HG03378 (cell line): Measurements from ENCODE around the gene USP17L12.
"Not testable (repeated sequence)": the region's sequence is repeated elsewhere in the genome, so short reads cannot be mapped to it uniquely, and the experiment has no call there.

Experiments
- ATAC-seq: cut with Tn5 transposase; IDR thresholded peaks from one replicate; pipeline ENCODE4 v1.9.1; 2021; ENCODE audit warnings: mild to moderate bottlenecking, moderate library complexity; ENCODE audit not compliant: unreplicated experiment

The USP17L12 gene

GRCh38 chr4:9219852-9220251, at the start of gene USP17L12:
TSS of gene USP17L12 (plus strand) at chr4:9220152. CDS start at chr4:9220152, 0 bp downstream.
- ATAC-seq: not testable (repeated sequence)

GRCh38 chr4:9210357-9210756, 9.6 kb upstream of the USP17L12 start, which contains the start of gene USP17L10:
TSS of gene USP17L10 (plus strand) at chr4:9210657. CDS start at chr4:9210657, 0 bp downstream.
- ATAC-seq: not testable (repeated sequence)

- ATAC-seq: not testable (repeated sequence)
These were observed 5.3 kb upstream of the USP17L12 start for GRCh38 chr4:9214701-9215100.

- not testable (repeated sequence) for ATAC-seq
These were observed 4.8 kb upstream of the USP17L12 start, which contains the start of gene USP17L11 for GRCh38 chr4:9215105-9215504. TSS of gene USP17L11 (plus strand) at chr4:9215405. CDS start at chr4:9215405, 0 bp downstream.

GRCh38 chr4:9224596-9224995, 4.6 kb downstream of the USP17L12 start, which contains the start of gene USP17L13:
TSS of gene USP17L13 (plus strand) at chr4:9224896. CDS start at chr4:9224896, 0 bp downstream.
- ATAC-seq: not testable (repeated sequence)

GRCh38 chr4:9230249-9230648, 10.3 kb downstream of the USP17L12 start:
- not testable (repeated sequence) for ATAC-seq

- not testable (repeated sequence) for ATAC-seq
These were observed 14.1 kb downstream of the USP17L12 start, which contains the start of gene USP17L15 for GRCh38 chr4:9234085-9234484. TSS of gene USP17L15 (plus strand) at chr4:9234385. CDS start at chr4:9234385, 0 bp downstream.

- not testable (repeated sequence) for ATAC-seq
These were observed 18.5 kb downstream of the USP17L12 start for GRCh38 chr4:9238461-9238860.

- ATAC-seq: not testable (repeated sequence)
These were observed 23.6 kb downstream of the USP17L12 start, which contains the start of gene USP17L17 for GRCh38 chr4:9243579-9243978. TSS of gene USP17L17 (plus strand) at chr4:9243879. CDS start at chr4:9243879, 0 bp downstream.

- not testable (repeated sequence) for ATAC-seq
These were observed 28.2 kb downstream of the USP17L12 start, which contains the start of gene USP17L18 for GRCh38 chr4:9247953-9248680. TSS of gene USP17L18 (plus strand) at chr4:9248630. CDS start at chr4:9248630, 0 bp downstream.

GRCh38 chr4:9253078-9253477, 33.1 kb downstream of the USP17L12 start, which contains the start of gene USP17L19:
TSS of gene USP17L19 (plus strand) at chr4:9253378. CDS start at chr4:9253378, 0 bp downstream.
- ATAC-seq: not testable (repeated sequence)

GRCh38 chr4:9257824-9258223, 37.9 kb downstream of the USP17L12 start, which contains the start of gene USP17L20:
TSS of gene USP17L20 (plus strand) at chr4:9258124. CDS start at chr4:9258124, 0 bp downstream.
- not testable (repeated sequence) for ATAC-seq

- not testable (repeated sequence) for ATAC-seq
These were observed 42.6 kb downstream of the USP17L12 start, which contains the start of gene USP17L21 for GRCh38 chr4:9262572-9262971. TSS of gene USP17L21 (plus strand) at chr4:9262872. CDS start at chr4:9262872, 0 bp downstream.

- ATAC-seq: not testable (repeated sequence)
These were observed 47.4 kb downstream of the USP17L12 start, which contains the start of gene USP17L22 for GRCh38 chr4:9267319-9267718. TSS of gene USP17L22 (plus strand) at chr4:9267619. CDS start at chr4:9267619, 0 bp downstream.
